K562 (cell line): ENCODE results near the gene SOX4. TPM values are rescaled to one million over a fixed set of nuclear protein-coding genes. Genes with fewer than 3 reads are reported as not detected.

Source experiments
- ATAC-seq: fragments of 200-7000 bp; cut with Tn5 transposase; 3 replicates; pipeline ENCODE4 v1.9.1; 2020; ENCODE audit warnings: moderate library complexity
- BruUV-seq: library from RNA; stranded (reverse); fragments of 400-500 nt; replicated peaks from 2 replicates; lab custom pipeline; 2021; lab: Mats Ljungman, UMichigan
- CTCF ChIA-PET: fragments of 300-600 bp; formaldehyde crosslinking; extraction: SDS; loops from one replicate; lab custom pipeline; 2021; ENCODE audit warnings: low intra/inter-chr PET ratio; lab: Yijun Ruan, JAX
- POLR2A ChIA-PET: fragments of 300-600, 350-650 bp; sonication (Branson Sonifier 250); formaldehyde crosslinking; extraction: SDS; loops from one replicate; lab custom pipeline; 2021; ENCODE audit warnings: antibody characterized with exemption, inconsistent platforms; lab: Yijun Ruan, JAX
- DNase-seq, 4 experiments: peaks; one replicate each; pipeline versions ENCODE4 v3.0.0 to v3.0.0-alpha.2; 2011 to 2018; ENCODE audit warnings: low spot score in 3 of 4, mixed read lengths in 3 of 4; ENCODE audit errors: extremely low read depth in 1 of 4
- FAIRE-seq: peaks from 2 replicates; lab custom pipeline; 2011; peaks lifted over from hg19 to GRCh38; lab: Jason Lieb, UNC
- H2AFZ ChIP-seq: 2 replicates; pipeline ENCODE4 v1.6.0; 2011; ENCODE audit warnings: low read depth, low read length, control low read depth, inconsistent platforms
- H3K27ac ChIP-seq: fragments of 200-600 bp; 3 replicates; pipeline ENCODE4 v1.8.0; 2011; ENCODE audit warnings: low read depth, mild to moderate bottlenecking, control low read depth, inconsistent platforms, low read length, moderate library complexity, mixed read lengths; ENCODE audit errors: extremely low read depth
- H3K27me3 ChIP-seq, 2 experiments: fragments of 300-600 bp in 1 of 2; 2 replicates in 1 of 2; 3 replicates in 1 of 2; pipeline versions ENCODE4 v1.6.0 to v1.8.0; 2011; ENCODE audit warnings: inconsistent platforms in 2 of 2, low read length in 2 of 2, mild to moderate bottlenecking in 1 of 2, mixed read lengths in 1 of 2, moderate library complexity in 1 of 2; ENCODE audit not compliant: control insufficient read depth in 2 of 2, insufficient read depth in 2 of 2
- H3K36me3 ChIP-seq: fragments of 300-600 bp; 3 replicates; pipeline ENCODE4 v1.8.0; 2011; ENCODE audit warnings: mild to moderate bottlenecking, low read length, inconsistent platforms; ENCODE audit not compliant: control insufficient read depth, insufficient read depth
- H3K4me1 ChIP-seq, 2 experiments: fragments of 200-600 bp in 1 of 2; replicated peaks in 1 of 2; 2 replicates in 1 of 2; 3 replicates in 1 of 2; pipeline versions ENCODE4 v1.5.1 to v1.8.0; 2011; ENCODE audit warnings: inconsistent platforms in 2 of 2, low read length in 2 of 2, mild to moderate bottlenecking in 1 of 2, mixed read lengths in 1 of 2, moderate library complexity in 1 of 2; ENCODE audit not compliant: control insufficient read depth in 2 of 2, insufficient read depth in 2 of 2
- H3K4me2 ChIP-seq: 2 replicates; pipeline ENCODE4 v1.6.1; 2011; ENCODE audit warnings: low read length, control low read depth, inconsistent platforms, mixed read lengths; ENCODE audit not compliant: insufficient read depth
- H3K4me3 ChIP-seq: fragments of 200-600 bp; sonication (generic), shearing (Covaris generic); 2 replicates; pipeline ENCODE4 v1.5.1; 2016; ENCODE audit warnings: control low read depth, inconsistent platforms
- H3K79me2 ChIP-seq: fragments of 200-600 bp; 3 replicates; pipeline ENCODE4 v1.8.0; 2011; ENCODE audit warnings: low read length, inconsistent platforms; ENCODE audit not compliant: control insufficient read depth, insufficient read depth
- H3K9ac ChIP-seq, 2 experiments: 2 replicates each; pipeline versions ENCODE4 v1.6.0 to v1.6.1; 2011; ENCODE audit warnings: low read depth in 2 of 2, low read length in 2 of 2, control low read depth in 1 of 2, inconsistent platforms in 1 of 2, mild to moderate bottlenecking in 1 of 2, mixed read lengths in 1 of 2; ENCODE audit not compliant: insufficient read depth in 1 of 2
- H3K9me1 ChIP-seq: one replicate; pipeline ENCODE4 v1.6.0; 2011; ENCODE audit warnings: inconsistent platforms, mild to moderate bottlenecking, low read length, moderate library complexity; ENCODE audit not compliant: control insufficient read depth, insufficient read depth
- H3K9me3 ChIP-seq: replicated peaks from 2 replicates; pipeline ENCODE4 v1.5.1; 2011; ENCODE audit warnings: low read depth, low read length, inconsistent platforms; ENCODE audit not compliant: control insufficient read depth, insufficient read depth
- H4K20me1 ChIP-seq: replicated peaks from 2 replicates; pipeline ENCODE4 v1.6.1; 2011; ENCODE audit warnings: low read length, inconsistent platforms, mixed read lengths; ENCODE audit not compliant: control insufficient read depth, insufficient read depth
- ATF4 ChIP-seq: fragments of 450-650 bp; formaldehyde crosslinking; IDR thresholded peaks from 2 replicates; pipeline ENCODE4 v1.4.0; 2022; ENCODE audit warnings: mild to moderate bottlenecking, moderate library complexity
- CHD7 ChIP-seq: fragments of 200-600 bp; sonication (generic); IDR thresholded peaks from one replicate; pipeline ENCODE4 v1.6.1; 2012; ENCODE audit warnings: mild to moderate bottlenecking, low read depth, low read length, inconsistent platforms
- DACH1 ChIP-seq: fragments of 450-650 bp; IDR thresholded peaks from 2 replicates; pipeline ENCODE4 v1.6.1; 2018; ENCODE audit not compliant: partially characterized antibody
- DPF2 ChIP-seq: fragments of 450-650 bp; IDR thresholded peaks from 2 replicates; pipeline ENCODE4 v1.6.1; 2016
- PHTF2 ChIP-seq: fragments of 250-450 bp; sonication (Bioruptor Pico); IDR thresholded peaks from 2 replicates; pipeline ENCODE4 v1.5.0; 2021; ENCODE audit warnings: mild to moderate bottlenecking
- WGBS: fragments of 100-300 bp; shearing (Covaris generic); methylation state at CpG from one replicate; pipeline ENCODE4 v1.1.6; 2016; ENCODE audit warnings: low coverage, mixed read lengths; ENCODE audit not compliant: insufficient coverage; ENCODE audit errors: missing lambda C conversion rate; 5-methylcytosine and 5-hydroxymethylcytosine counted together
- in situ Hi-C: fragments of 300-500 bp; cut with MboI; formaldehyde crosslinking; loops from 4 replicates; pipeline ENCODE4 v1.15.0; 2018; ENCODE audit warnings: inconsistent platforms, mixed read lengths
- intact Hi-C: fragments of 100-400 bp; cut with micrococcal nuclease; formaldehyde crosslinking; loops from 2 replicates; pipeline ENCODE4 v1.14.2; 2022
- polyA plus RNA-seq, 8 experiments: library from polyadenylated mRNA; depleted of rRNA in 4 of 8; stranded (reverse) in 5 of 8; unstranded in 3 of 8; fragments of >200 nt; fragmentation: Nextera tagmentation in 2 of 8; fragmentation: Illumina TruSeq in 1 of 8; extraction: Ambion mirVana in 2 of 8; extraction: Trizol in 1 of 8; gene quantifications; 2 replicates each; pipeline versions ENCODE4 v1.2.1 to v1.2.3, GENCODE V29; 2011 to 2014; ENCODE audit warnings: inconsistent platforms in 1 of 8, missing spikeins in 1 of 8
- total RNA-seq, 7 experiments: library from RNA; depleted of rRNA in 6 of 7; stranded (reverse); fragments of >200 nt in 6 of 7; fragmentation: Illumina TruSeq in 2 of 7; extraction: Trizol in 2 of 7; gene quantifications; 2 replicates each; pipeline versions ENCODE4 v1.2.1 to v1.2.3, GENCODE V29; 2011 to 2021; ENCODE audit warnings: low replicate concordance in 1 of 7

The SOX4 gene
- total and polyA plus RNA-seq, 9 of the 15 experiments (the other 6 are each of a cell fraction or from before 2014, with no cell fraction given), result 0.03 to 0.29 (median 0.04) TPM

GRCh38 chr6:21626756-21627155, 33.2 kb downstream of the SOX4 start:
- Histone ChIP-seq H3K4me1 (no peaks in the 10 kb centered on the region), H3K27ac (no peak overlapping the region), H3K9me1 (no peaks in the 10 kb centered on the region), H2AFZ (no peak overlapping the region), H3K9me3 (no peaks in the 10 kb centered on the region)
- in situ Hi-C loops, result no loop called here
- POLR2A ChIA-PET, result no interaction called here
- no TSS peak for BruUV-seq
- TF ChIP-seq ATF4 (CRISPR knock-in tag) (no peak), CHD7 (no peak), PHTF2 (CRISPR knock-in tag) (no peak), DACH1 (no peak), DPF2 (no peak)
- TF ChIP-seq, all 486 proteins: peak for 0
- intact Hi-C loops, result no loop called here
- no peak for FAIRE-seq
- no peak overlapping the region for H3K4me3 ChIP-seq
- no peaks in the 10 kb centered on the region for H4K20me1 ChIP-seq
- peaks cover 10 to 15% of the 10 kb centered on the region in 2 experiments; a peak in 3 of 5 replicates for H3K27me3 ChIP-seq
- CTCF ChIA-PET, result no interaction called here
- H3K79me2 ChIP-seq, result no peaks in the 10 kb centered on the region
- no peaks in the 10 kb centered on the region for H3K36me3 ChIP-seq
- no peak for ATAC-seq
- H3K4me2 ChIP-seq, result no peak overlapping the region
- WGBS, result 0% methylated on average over 1 of the region's 1 CpG
- H3K9ac ChIP-seq, result no peak overlapping the region
- no peak for DNase-seq
